CD4-positive, alpha-beta T cell treated with Interleukin-15 for 4 hours (primary cell): ENCODE measurements around the gene SLC25A21.
"Not testable (repeated sequence)": the region's sequence is repeated elsewhere in the genome, so short reads cannot be mapped to it uniquely, and the experiment has no call there.

ENCODE experiments used
- DNase-seq: peaks from one replicate; pipeline ENCODE4 v3.0.0-alpha.2; 2020; ENCODE audit warnings: low spot score

Gene SLC25A21

DNA sequence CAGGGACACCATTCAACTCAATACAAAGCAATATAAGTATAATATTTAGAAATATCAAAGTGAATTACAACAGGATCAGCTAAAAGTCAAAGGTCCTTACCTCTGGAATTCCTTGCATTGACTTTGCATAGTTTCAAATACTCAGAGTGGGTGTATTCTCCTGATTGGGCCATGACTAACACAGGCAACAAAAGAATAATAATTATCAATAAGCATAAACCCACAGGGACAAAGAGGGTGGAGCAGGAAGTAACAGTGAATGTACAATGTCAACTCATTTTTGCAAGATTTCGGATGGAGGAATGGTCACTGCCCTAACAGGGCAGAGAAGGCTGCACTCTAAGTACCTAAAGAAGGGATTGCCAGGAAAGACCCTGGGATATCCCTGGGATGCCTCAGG, 303.3 kb downstream of the SLC25A21 start:
- DNase-seq: no peak

- DNase-seq: no peak
Measured at GRCh38 chr14:36866867-36867266, 305.5 kb downstream of the SLC25A21 start.

DNA sequence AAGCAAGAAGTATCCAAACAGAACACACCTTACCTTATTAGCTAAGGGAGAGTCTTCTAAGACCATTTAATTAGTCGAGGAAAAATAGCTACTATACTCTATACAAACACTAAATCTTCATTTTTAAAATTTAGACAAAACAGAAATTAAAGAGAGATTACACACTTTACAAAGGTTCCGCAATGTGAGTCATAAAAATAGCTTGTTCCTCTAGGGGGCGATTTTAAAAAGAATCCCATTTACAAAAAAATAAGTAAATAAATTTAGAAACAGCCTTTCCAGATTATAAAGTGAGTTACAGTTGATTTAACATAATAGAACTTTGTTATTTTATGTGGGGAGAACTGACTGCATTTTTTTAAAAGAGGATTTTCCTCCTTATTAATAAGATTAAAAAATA, 309.1 kb downstream of the SLC25A21 start:
- DNase-seq: no peak

- not testable (repeated sequence) for DNase-seq
Measured at GRCh38 chr14:36862237-36862636, 310.2 kb downstream of the SLC25A21 start.

DNA sequence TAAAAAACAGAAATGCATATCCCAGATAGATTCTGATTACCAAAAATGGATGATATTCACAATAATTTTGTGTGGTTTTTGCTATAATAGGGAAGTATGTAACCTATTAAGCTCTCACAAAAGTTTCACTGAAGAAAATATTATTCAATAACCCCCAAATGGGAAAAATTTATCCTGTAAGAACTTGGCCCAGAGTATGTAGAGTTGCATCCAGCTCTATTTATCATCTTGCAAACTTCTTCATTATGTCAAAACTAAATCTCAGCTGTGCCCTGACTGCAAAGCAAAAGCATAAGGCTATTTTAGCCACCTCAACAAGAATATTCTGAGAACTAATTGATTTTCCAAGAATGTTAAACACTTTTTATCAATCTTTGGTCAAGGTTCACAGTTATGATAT, 311.6 kb downstream of the SLC25A21 start:
- DNase-seq: no peak

DNA sequence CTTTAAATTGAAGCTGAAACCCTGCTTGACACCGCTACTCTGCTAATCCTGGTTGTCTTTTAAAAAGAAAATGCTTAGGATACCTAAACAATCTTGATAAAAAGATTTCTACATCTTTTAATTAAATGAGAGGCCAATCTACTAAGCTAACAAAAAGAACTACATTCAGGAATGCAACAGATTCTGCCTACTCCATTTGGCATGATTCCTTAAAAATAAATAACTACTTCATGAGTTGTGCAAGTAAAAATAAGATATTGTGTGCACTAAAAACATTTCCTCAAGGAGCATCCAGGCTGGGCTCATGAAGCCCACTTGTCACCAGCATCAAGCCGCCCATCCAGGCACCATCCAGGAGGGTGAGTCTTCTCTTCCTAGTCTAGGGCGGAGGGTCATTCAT, 313.3 kb downstream of the SLC25A21 start:
- DNase-seq: no peak

DNA sequence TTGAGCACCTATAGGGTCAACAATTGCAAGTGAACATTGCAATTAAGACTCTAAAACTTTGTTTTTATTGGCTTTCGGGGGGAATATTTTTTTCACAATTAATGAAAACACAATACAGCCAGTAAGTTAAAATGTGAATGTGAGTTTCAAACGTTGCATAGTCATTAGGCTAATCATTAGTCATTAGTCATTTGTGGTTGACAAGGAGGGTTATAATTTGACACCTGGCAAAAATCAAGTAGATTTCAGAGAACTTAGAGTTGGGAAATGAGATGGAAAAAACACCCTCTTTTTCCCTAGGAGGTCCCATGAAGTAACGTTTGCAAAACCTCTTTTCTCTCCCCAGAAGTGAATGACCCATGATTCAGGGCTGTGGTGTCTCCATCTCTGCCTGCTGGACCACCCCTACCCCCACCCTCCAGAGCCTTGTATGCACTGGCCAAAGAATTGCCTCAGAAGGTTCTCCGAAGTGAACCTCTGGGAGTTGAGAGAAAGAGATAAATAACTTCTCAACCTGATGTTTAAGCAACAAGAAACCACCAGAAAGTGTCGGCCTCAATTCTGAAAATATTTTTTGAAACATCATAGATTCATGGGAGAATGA, 314.5 kb downstream of the SLC25A21 start:
- DNase-seq: no peak

GRCh38 chr14:36857136-36857535, 315.3 kb downstream of the SLC25A21 start:
- DNase-seq: no peak

GRCh38 chr14:36856095-36856878, 316.1 kb downstream of the SLC25A21 start:
- DNase-seq: no peak

DNA sequence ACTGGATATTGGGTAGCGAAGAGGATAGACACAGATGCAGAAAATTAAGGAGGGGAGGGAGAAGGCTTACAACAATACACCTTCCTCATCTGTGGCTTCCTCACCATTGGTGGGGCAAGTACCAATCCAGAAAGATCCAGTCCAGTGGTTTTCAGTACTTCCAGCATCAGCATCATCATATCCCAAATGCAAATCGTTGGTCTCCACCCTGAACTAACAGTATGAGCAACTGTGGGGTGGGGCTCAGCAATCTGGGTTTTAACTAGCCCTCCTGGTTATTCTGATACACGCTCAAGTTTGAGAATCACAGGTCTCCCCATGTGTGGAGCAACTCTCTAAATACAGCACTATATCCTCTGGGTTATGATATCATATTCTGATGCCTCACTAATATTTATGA, 317.0 kb downstream of the SLC25A21 start:
- DNase-seq: no peak

DNA sequence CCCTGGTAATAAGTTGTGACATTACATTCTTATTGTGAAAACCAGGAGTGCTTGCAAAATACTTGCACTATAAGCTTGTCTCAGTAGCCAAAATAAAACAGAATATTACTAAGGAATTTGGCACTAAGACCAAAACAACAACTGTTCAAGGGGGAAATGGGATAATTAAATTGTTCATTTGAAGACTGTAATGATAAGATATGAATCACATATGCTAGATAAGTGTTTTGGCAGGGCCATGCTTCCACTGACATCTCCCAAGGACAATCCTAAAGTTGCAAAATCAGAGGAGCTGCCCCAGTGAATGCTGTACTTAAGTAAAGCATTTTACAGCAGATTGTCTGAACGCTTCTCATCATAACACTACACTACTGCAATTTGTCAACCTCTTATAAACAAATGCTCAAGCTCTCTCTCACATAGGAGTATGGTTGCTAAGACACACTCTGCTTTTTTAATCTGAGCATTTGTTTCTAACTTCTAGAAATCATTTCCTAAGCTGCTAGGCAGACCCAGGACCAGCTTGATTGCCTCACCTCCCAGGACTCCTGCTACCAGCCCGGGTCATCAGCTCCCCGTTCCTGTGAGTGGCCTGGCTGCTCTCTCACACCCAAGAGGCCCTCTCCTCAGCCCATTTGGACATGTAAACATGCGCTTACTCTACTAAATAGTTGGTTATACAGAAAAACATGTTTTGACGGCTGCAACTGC, 319.3 kb downstream of the SLC25A21 start:
- no peak for DNase-seq

DNA sequence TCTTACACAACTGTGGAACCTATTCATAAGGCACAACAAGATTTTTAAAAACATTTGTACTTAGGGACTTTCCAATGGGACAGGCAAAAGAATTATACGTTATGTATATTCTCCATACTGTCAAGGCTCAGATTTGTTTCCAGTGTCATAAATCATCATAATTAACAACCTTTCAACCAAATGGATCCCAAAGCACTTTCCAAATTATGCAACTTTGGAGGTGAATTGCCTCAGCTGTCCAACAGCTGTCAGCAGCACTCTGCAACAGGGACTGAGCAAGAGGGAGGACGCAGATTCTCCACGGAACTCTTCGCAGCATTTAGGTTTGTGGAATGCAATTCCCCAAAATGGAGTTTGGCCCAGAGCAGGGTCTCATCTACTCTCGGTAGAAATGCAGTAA, 324.2 kb downstream of the SLC25A21 start:
- DNase-seq: no peak

DNA sequence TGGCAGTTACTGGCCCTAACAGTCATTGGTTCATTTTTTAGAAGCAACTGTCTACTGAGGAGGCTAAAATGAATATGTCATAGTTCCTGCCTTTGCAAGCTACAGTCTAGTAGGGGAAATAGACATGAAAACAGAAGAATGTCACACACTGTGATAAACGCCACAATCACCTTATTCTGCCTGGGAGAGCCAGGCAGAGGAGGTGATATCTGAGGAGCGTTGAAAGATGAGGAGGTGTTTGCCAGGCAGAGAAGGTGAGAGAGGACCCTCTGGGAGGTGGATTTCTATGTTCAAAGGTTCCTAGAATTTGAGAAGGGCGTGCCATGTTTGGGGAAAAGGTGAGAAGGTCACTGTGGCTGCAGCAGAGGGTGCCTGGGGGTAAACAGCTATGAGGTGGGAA, 325.0 kb downstream of the SLC25A21 start:
- no peak for DNase-seq

- no peak for DNase-seq
Measured at GRCh38 chr14:36845356-36846012, 326.9 kb downstream of the SLC25A21 start.

- DNase-seq: no peak
Measured at GRCh38 chr14:36844443-36845195, 327.8 kb downstream of the SLC25A21 start.

DNA sequence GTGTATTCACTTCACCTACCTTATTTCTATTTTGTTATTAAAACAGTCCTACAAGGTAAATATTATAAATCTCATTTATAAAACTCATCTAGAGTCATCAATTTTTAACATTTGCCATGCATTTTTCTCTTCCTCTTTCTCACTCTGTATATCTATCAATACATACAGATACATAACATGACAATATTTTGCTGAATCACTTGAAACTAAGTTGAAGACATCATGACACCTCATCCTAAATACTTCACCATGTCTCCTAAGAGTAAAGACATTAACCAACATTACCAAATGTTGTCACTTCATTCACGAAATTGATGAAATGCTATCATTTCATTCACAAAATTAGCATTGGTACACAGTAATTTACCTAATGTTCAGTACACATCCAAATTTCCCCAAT, 329.0 kb downstream of the SLC25A21 start:
- no peak for DNase-seq

DNA sequence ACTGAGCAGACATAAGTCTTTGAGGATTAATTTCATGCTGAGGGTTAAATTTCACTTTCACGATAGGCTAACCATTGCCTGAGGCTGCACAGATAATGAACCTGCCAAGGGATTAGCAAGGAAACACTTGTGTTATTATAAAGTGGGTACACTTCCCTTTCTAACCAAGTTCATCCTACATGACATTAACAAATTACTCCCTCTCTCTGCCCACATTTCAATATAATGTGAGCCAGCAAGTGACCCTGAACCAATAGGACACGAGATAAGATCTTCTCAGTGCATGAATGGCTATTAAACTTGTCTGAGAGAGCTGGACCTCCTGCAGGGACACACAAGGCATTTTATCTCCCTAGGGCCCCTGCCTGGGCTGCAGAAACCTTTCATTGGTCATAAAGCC, 337.3 kb downstream of the SLC25A21 start:
- DNase-seq: no peak

DNA sequence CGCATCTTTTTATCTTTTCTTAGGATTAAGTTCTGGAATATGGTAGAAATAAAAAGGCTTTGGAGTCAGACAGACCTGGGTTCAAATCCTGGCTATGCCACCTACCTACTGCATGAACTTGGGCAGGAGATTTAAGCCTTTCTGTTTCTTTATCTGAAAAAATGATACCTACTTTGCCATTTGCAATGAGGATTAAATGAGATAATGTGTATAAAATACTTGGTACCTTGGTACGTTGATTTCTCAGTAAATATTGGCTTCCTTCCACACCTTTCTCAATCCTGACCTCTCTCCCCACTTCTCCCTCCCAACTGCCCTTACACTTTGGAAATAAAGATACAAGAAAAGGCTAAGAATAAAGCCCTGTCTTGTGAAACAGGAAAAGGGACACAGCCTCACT, 338.1 kb downstream of the SLC25A21 start:
- DNase-seq: no peak

DNA sequence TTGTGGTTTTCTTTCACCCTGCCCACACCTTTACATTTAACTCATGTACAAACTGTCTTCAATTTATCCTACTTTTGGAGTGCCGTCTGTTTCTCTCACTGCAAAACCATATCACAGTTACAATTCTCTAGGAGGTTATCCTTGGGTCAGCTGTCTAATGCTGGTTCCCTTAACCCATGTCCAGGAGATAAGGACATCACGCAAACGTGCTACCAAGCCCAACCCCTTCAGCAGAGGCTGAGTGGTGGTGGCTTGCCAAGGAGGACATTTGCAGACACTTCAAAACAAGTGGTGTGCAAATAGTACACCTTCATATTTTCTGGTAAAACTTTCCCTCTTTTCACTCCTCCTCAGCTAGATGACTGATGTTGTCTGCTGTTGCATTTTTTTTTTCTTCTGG, 342.9 kb downstream of the SLC25A21 start:
- DNase-seq: no peak

DNA sequence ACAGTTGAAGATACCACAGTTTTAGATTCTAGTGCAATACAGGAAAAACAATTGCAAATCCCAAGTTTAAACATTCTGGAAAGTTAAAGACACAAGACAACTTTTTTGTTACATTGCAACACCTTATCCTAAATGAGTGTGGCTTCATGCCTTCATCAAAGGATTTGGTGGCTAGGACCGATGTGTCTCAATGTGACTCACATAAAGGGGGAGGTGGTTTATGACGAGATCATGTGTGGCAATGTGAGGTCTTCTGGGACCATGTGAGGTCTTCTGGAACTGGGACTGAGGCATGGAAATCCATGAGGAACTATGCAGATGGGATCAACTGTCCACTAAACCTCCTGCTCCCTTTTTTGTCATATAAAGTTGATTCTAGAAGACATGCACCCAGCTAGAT, 344.5 kb downstream of the SLC25A21 start:
- DNase-seq: no peak

- no peak for DNase-seq
Measured at GRCh38 chr14:36826614-36827013, 345.8 kb downstream of the SLC25A21 start.

DNA sequence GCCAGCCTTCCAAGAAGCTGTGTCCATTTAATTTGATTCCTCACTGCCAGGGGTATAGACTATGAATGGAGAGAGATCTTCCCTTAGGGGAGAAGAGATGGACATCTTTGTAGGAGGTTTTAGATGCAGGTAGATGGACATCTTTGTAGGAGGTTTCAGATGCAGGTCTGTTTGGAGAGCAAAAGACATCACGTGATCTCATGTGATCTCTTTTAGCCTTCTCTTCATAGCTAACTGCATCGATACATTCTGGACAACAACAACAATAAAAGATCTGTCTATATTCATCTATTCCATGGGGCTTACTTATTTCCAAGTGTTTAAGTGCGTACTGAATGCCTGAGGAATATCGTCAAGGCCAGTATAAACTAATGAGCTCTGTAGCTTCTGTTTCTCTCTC, 347.6 kb downstream of the SLC25A21 start:
- no peak for DNase-seq
